Measurements from ENCODE around the gene CDH16.

DNA sequence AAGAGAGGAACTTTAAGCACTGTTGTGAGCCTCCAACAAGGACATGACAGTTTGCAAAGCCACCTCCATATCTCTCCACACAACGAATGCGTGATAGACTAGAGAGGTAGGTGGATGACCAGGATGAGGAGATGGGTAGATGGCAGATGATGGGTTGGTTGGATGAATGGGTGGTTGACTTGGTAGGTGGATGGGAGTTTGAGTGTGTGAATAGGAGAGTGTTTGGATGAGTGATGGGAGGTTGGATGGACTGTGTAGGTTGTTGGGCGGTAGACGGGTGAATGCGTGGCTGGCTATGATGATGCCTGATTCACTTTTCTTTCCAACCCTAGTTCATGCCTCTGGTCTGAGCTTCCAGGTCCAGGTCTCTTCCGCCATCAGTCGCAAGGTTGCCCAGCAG, 4.1 kb downstream of the CDH16 start:
- TF ChIP-seq POLR2A (IDR thresholded peaks at IDR 0.05; ENCODE audit: low read length), result no peak
- no peak for TF ChIP-seq GATA1 (IDR thresholded peaks at IDR 0.05; ENCODE audit: low read depth, low read length)
